GM21825 (cell line): ENCODE results near the gene RABL3.
"Not testable (repeated sequence)": the region's sequence is repeated elsewhere in the genome, so short reads cannot be mapped to it uniquely, and the experiment has no call there.

Experiments
- ATAC-seq: cut with Tn5 transposase; IDR thresholded peaks from one replicate; pipeline ENCODE4 v1.9.1; 2021; ENCODE audit warnings: mild to moderate bottlenecking, moderate library complexity; ENCODE audit not compliant: unreplicated experiment

Gene RABL3

DNA sequence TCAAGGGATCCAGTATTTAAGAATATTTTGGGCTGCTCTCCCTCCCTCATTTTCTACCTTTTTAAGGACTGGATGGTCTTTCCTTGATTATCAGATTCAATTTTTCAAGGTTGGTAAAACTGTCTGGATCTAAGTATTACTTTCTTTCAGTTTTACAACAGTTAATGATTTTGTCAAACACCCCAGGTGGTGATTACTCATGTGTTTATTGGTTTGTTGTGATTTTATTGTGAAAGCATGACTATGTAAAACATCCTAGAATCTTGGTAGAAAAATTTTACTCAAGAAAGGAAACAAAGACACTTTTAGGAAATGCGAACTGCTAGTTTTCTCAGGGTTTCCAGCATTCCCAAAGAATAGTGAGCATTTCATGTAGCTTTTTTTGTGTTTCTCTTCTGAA, 7.5 kb upstream of the RABL3 start:
- ATAC-seq, result no peak

GRCh38 chr3:120745466-120745865, 3.1 kb upstream of the RABL3 start:
- ATAC-seq, result no peak

GRCh38 chr3:120743556-120744195, 1.4 kb upstream of the RABL3 start:
- ATAC-seq, result no peak

DNA sequence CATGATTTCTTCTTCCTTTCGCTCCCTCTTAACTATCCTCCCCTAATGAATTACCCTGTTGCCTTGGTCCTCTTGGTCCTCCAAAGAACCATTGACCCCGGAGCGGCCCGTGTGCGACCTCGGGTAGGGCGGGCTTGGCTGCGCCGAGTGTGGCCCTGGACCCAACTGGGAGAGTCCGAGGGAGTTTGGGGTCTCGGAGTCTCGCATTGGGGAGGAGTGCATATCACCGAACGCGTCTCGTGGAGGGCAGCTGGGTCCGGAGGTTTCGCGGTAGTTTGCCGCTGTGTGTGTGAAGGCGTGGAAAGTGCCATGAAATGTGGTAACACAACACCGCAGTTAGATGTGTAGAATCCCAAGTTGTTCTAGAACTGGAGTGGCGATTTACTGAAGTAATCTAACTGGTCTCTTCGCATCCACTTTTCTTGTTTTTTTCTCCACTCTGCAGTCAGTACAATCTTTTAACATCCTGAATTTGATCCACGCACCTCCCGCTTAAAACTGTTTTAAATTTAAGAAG, 591 bp upstream of the RABL3 start:
- ATAC-seq, result peak; percentile 18

- no peak for ATAC-seq
Measured at GRCh38 chr3:120741837-120742197, 499 bp downstream of the RABL3 start.

DNA sequence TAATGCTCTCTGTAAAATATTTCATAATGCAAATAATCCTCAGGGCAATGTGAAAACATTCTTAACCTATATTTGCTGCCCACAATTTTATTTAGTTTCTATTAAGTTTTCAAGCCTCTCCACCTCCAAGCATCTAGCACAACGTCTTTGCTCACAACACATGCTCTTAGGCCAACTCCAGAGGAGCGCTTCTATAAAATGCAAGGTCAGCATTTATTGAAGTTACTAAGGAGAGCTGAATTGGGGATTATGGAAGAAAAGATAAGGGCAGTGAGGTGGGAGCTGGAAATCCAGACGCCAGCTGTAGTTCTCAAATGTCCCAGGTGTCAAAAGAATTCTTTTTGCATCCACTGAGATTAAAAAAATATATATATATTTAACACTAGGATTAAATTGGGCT, 996 bp downstream of the RABL3 start:
- no peak for ATAC-seq

- not testable (repeated sequence) for ATAC-seq
Measured at GRCh38 chr3:120738006-120738405, 4.3 kb downstream of the RABL3 start.

- ATAC-seq, result no peak
Measured at GRCh38 chr3:120730576-120731542, 11.5 kb downstream of the RABL3 start.

- ATAC-seq, result no peak
Measured at GRCh38 chr3:120726791-120727190, 15.5 kb downstream of the RABL3 start.

- ATAC-seq, result not testable (repeated sequence)
Measured at GRCh38 chr3:120719167-120719834, 23.0 kb downstream of the RABL3 start.

DNA sequence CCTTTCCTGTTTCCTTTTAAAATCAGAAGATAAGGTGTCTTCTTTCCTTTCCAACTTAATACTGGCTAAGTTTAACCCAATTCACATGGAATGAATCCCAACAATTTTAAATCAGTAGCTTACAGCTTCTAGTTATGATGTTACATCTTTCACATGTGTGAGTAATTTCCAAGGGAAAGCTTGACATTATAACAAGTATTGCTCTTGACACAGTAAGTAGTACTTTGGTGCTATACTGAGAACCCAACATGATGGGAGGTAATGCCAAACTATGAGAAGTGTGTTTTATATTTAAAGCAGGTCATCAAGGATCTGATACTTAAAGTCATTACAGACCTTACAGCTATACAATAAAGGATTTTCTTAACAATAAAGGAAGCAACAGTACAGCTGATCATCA, 29.1 kb downstream of the RABL3 start:
- no peak for ATAC-seq

DNA sequence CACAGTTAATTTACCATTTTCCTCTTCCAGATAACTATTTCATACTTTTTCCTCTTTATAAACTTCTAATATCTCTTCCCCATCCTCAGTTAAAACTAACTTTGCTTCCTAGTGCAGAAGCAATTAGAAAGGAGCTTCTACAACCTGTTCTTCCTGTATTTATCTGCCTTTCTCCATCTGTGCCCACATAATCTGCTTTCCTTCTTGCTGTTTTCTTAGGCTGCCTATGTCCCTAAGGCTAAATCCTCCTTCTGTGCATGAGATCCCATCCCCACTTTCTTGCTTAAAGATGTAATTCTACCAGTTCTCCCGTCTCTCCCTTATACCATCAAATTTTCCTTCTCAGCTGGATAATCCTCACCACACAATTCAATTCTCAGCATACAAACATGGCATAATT, 31.9 kb downstream of the RABL3 start:
- ATAC-seq, result no peak

- peak; percentile 63 for ATAC-seq
Measured at GRCh38 chr3:120708408-120708807, 33.9 kb downstream of the RABL3 start.

GRCh38 chr3:120706950-120707349, 35.4 kb downstream of the RABL3 start:
- no peak for ATAC-seq

GRCh38 chr3:120705884-120706582, 36.3 kb downstream of the RABL3 start:
- ATAC-seq, result no peak

- no peak for ATAC-seq
Measured at GRCh38 chr3:120699333-120699732, 43.0 kb downstream of the RABL3 start.

- no peak for ATAC-seq
Measured at GRCh38 chr3:120693439-120694171, 48.7 kb downstream of the RABL3 start.

DNA sequence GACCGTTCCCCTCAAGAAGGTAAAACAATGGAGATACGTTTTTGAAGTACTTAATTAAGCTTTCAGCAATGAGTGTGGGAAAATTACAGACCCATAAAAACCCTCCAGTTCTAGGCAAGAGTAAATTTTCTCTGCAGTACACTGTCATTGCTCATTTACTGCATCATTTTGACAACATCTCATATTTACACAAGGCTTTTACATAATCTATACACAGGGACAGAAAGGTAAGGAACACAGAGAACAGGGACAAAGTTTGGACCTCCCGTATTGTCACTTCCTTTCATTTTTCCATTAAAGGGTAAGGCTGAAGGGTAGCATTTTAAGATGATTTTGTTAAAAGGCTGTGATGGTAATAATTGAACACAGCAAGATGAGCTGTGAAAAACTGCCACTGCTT, 52.9 kb downstream of the RABL3 start:
- ATAC-seq, result no peak

GRCh38 chr3:120688121-120688520, 54.2 kb downstream of the RABL3 start:
- peak; percentile 99 for ATAC-seq

- no peak for ATAC-seq
Measured at GRCh38 chr3:120685411-120685810, 56.9 kb downstream of the RABL3 start.
